Subcutaneous abdominal adipose tissue (tissue), 5 donors: ENCODE data around the gene COX7A2L.
"Not testable (repeated sequence)": the region's sequence is repeated elsewhere in the genome, so short reads cannot be mapped to it uniquely, and the experiment has no call there.

Experiments
- H3K27ac ChIP-seq: one replicate; pipeline ENCODE4 v1.7.0; 2013; ENCODE audit warnings: low read depth, mild to moderate bottlenecking, inconsistent platforms, low read length, moderate library complexity
- H3K27me3 ChIP-seq, 5 donors: one replicate each; pipeline ENCODE4 v1.7.0; 2013; ENCODE audit warnings: low read length in 5 of 5, inconsistent platforms in 1 of 5; ENCODE audit not compliant: control insufficient read depth in 5 of 5, insufficient read depth in 4 of 5
- H3K36me3 ChIP-seq, 5 donors: one replicate each; pipeline ENCODE4 v1.7.0; 2013; ENCODE audit warnings: low read length in 5 of 5; ENCODE audit not compliant: control insufficient read depth in 5 of 5, insufficient read depth in 5 of 5
- H3K4me1 ChIP-seq, 5 donors: one replicate each; pipeline ENCODE4 v1.7.0; 2013; ENCODE audit warnings: low read length in 5 of 5, mild to moderate bottlenecking in 3 of 5, moderate library complexity in 1 of 5; ENCODE audit not compliant: control insufficient read depth in 5 of 5, insufficient read depth in 5 of 5
- H3K4me3 ChIP-seq, 5 donors: one replicate each; pipeline ENCODE4 v1.7.0; 2013; ENCODE audit warnings: low read length in 5 of 5, low read depth in 1 of 5
- H3K9ac ChIP-seq, 5 donors: one replicate each; pipeline ENCODE4 v1.7.0; 2013; ENCODE audit warnings: low read length in 5 of 5, mild to moderate bottlenecking in 4 of 5, moderate library complexity in 3 of 5
- H3K9me3 ChIP-seq, 5 donors: one replicate each; pipeline ENCODE4 v1.7.0; 2013; ENCODE audit warnings: low read length in 5 of 5; ENCODE audit not compliant: control insufficient read depth in 5 of 5
- donor health status: healthy.
- donor health status: healthy.
- donor health status: healthy.
- donor health status: healthy.
- donor health status: healthy.

COX7A2L gene

DNA sequence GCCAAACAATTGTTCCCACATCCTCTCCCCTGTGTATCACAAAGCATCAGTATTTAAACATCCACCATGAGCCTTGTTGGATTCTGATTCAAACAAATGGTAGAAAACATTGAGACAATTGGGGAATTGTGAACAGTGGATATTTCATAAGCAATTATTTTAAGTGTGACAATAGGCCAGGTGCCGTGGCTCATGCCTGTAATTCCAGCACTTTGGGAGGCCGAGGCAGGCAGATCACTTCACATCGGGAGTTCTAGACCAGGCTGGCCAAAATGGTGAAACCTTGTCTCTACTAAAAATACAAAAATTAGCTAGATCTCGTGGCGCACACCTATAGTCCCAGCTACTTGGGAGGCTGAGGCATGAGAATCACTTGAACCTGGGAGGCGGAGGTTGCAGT is 26.2 kb downstream of the COX7A2L start:
- not testable (repeated sequence) for H3K4me1 ChIP-seq, H3K9ac ChIP-seq, H3K9me3 ChIP-seq, H3K4me3 ChIP-seq, H3K27me3 ChIP-seq, H3K27ac ChIP-seq
- H3K36me3 ChIP-seq = peaks cover 23 to 59% (median 47%) of the 10 kb centered on the region in 5 donors

- H3K4me3 ChIP-seq = no peak overlapping the region
- no peaks in the 10 kb centered on the region for H3K9me3 ChIP-seq
- no peak overlapping the region for H3K27ac ChIP-seq
- H3K9ac ChIP-seq = no peak overlapping the region
- H3K4me1 ChIP-seq = peaks cover 0 to 9% (median 3%) of the 10 kb centered on the region in 5 donors
- no peaks in the 10 kb centered on the region for H3K27me3 ChIP-seq
- H3K36me3 ChIP-seq = peaks cover 29 to 65% (median 53%) of the 10 kb centered on the region in 5 donors
These were observed 26.8 kb downstream of the COX7A2L start for GRCh38 chr2:42334220-42334619.

GRCh38 chr2:42333579-42333978 is 27.4 kb downstream of the COX7A2L start:
- Histone ChIP-seq H3K27ac (no peak overlapping the region), H3K27me3 (no peaks in the 10 kb centered on the region), H3K36me3 (peaks cover 30 to 68% (median 53%) of the 10 kb centered on the region in 5 donors), H3K4me1 (peaks cover 0 to 9% (median 3%) of the 10 kb centered on the region in 5 donors), H3K9ac (no peak overlapping the region), H3K4me3 (no peak overlapping the region), H3K9me3 (no peaks in the 10 kb centered on the region)

DNA sequence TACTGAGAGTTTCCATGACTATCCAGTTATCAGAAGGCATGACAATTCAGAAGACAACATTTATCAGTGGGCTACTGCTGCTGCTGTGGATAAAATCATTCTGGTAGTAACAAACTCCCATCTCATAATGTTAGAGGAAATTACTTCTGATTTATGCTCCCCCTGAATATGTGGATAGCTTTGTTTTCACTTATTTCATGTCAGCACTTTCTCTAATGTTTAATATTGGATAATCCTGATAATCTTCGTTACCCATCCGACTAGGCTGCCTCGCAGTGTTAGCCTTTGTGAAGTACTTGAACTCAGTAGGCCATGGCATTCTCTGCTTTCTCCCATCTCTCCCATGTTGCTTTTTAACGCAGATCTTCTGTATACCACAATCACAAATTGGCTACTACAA is 28.4 kb downstream of the COX7A2L start:
- Histone ChIP-seq H3K27me3 (no peaks in the 10 kb centered on the region), H3K4me3 (no peak overlapping the region), H3K4me1 (peaks cover 0 to 9% (median 3%) of the 10 kb centered on the region in 5 donors), H3K9ac (no peak overlapping the region), H3K27ac (no peak overlapping the region), H3K9me3 (no peaks in the 10 kb centered on the region), H3K36me3 (peaks cover 30 to 58% (median 44%) of the 10 kb centered on the region in 5 donors)

DNA sequence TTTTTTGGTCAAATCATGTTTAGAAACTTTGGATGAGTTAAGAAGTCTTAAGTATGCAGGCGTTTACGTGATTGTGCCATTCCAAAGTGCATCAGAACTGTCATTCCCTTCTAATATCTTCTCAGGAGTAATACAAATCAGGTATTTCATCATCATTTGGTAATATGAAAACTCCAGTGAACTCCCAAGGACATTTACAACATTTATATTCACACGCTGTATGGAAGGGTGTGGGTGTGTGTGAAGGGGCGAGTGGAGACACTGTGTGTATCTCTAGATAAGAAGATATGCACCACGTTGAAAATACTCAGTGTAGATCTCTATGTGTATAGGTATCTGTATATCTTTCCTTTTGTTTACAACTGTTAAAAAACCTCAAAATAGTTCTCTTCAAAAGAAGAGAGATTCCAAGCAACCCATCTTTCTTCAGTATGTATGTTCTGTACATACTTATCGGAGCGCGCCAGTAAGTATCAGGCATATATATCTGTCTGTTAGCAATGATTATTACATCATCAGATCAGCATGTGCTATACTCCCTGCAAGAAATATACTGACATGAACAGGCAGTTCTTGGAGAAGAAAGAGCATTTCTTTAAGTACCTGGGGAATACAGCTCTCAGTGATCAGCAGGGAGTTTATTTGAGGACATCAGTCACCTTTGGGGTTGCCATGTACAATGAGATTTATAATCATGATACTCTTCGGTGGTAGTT is 29.3 kb downstream of the COX7A2L start:
- H3K4me1 ChIP-seq = peaks cover 0 to 9% (median 3%) of the 10 kb centered on the region in 5 donors
- no peak overlapping the region for H3K4me3 ChIP-seq
- no peaks in the 10 kb centered on the region for H3K9me3 ChIP-seq
- no peak overlapping the region for H3K9ac ChIP-seq
- no peak overlapping the region for H3K27ac ChIP-seq
- peaks cover 36 to 60% (median 49%) of the 10 kb centered on the region in 5 donors for H3K36me3 ChIP-seq
- H3K27me3 ChIP-seq = no peaks in the 10 kb centered on the region

DNA sequence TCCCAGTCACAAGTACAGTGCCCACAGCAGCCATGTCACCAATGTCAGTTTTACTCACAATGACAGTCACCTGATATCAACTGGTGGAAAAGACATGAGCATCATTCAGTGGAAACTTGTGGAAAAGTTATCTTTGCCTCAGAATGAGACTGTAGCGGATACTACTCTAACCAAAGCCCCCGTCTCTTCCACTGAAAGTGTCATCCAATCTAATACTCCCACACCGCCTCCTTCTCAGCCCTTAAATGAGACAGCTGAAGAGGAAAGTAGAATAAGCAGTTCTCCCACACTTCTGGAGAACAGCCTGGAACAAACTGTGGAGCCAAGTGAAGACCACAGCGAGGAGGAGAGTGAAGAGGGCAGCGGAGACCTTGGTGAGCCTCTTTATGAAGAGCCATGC is 31.3 kb downstream of the COX7A2L start:
- Histone ChIP-seq H3K36me3 (peaks cover 27 to 59% (median 48%) of the 10 kb centered on the region in 5 donors), H3K9me3 (no peaks in the 10 kb centered on the region), H3K4me3 (no peak overlapping the region), H3K27me3 (no peaks in the 10 kb centered on the region), H3K9ac (no peak overlapping the region), H3K27ac (no peak overlapping the region), H3K4me1 (peaks cover 0 to 9% (median 3%) of the 10 kb centered on the region in 5 donors)

GRCh38 chr2:42328923-42329322 is 32.1 kb downstream of the COX7A2L start:
- peaks cover 0 to 9% (median 3%) of the 10 kb centered on the region in 5 donors for H3K4me1 ChIP-seq
- H3K27ac ChIP-seq = no peak overlapping the region
- H3K9ac ChIP-seq = no peak overlapping the region
- H3K4me3 ChIP-seq = no peak overlapping the region
- H3K36me3 ChIP-seq = peaks cover 27 to 57% (median 47%) of the 10 kb centered on the region in 5 donors
- H3K9me3 ChIP-seq = no peaks in the 10 kb centered on the region
- no peaks in the 10 kb centered on the region for H3K27me3 ChIP-seq

DNA sequence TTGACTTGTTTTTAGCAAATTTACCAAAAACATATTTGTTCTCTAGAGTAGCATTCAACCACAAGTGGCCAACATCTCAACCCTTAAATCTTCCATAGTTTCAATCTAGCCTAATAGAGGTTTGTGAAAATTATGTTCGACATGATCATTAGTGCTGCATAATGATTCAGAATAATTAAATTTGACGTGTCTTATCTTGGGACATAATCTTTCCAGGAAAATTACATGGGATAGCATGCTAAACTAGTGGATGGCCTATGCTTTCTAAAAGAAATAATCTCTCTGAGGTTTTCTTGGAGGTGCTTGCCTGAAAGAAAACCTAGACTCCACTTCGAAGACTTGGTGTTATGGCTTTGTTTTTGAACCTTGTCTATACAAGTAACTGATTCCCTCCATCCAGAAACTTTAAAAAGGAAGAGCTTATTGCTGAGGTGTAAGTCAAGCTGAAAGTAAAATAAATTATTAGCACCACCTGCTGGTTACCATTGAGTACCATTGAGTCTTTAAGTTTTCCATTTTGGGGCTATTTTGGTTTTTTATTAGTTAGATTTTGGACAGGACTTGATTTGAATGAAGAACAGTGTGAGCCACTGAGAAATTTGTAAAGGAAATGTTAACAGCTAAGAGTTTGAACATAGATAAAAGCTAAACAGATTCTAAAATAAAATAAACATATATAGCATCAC is 32.7 kb downstream of the COX7A2L start:
- no peaks in the 10 kb centered on the region for H3K27me3 ChIP-seq
- H3K9ac ChIP-seq = no peak overlapping the region
- no peak overlapping the region for H3K4me3 ChIP-seq
- H3K36me3 ChIP-seq = peaks cover 23 to 51% (median 41%) of the 10 kb centered on the region in 5 donors
- no peaks in the 10 kb centered on the region for H3K9me3 ChIP-seq
- no peak overlapping the region for H3K27ac ChIP-seq
- peaks cover 0 to 9% (median 3%) of the 10 kb centered on the region in 5 donors for H3K4me1 ChIP-seq

- Histone ChIP-seq H3K4me1 (peaks cover 0 to 8% (median 3%) of the 10 kb centered on the region in 5 donors), H3K4me3 (no peak overlapping the region), H3K36me3 (peaks cover 23 to 41% (median 36%) of the 10 kb centered on the region in 5 donors), H3K9ac (no peak overlapping the region), H3K9me3 (no peaks in the 10 kb centered on the region), H3K27ac (no peak overlapping the region), H3K27me3 (no peaks in the 10 kb centered on the region)
These were observed 33.9 kb downstream of the COX7A2L start for GRCh38 chr2:42327125-42327524.

- Histone ChIP-seq H3K9me3 (no peaks in the 10 kb centered on the region), H3K27me3 (no peaks in the 10 kb centered on the region), H3K9ac (no peak overlapping the region), H3K4me3 (no peak overlapping the region), H3K36me3 (peaks cover 20 to 31% (median 27%) of the 10 kb centered on the region in 5 donors), H3K27ac (no peak overlapping the region), H3K4me1 (no peaks in the 10 kb centered on the region)
These were observed 35.4 kb downstream of the COX7A2L start for GRCh38 chr2:42325609-42326008.
